CD4-positive, alpha-beta T cell treated with Interleukin-10 for 1 hour (primary cell): ENCODE measurements around the gene RAB37.

Source experiments
- DNase-seq: peaks from one replicate; pipeline ENCODE4 v3.0.0-alpha.2; 2020

The RAB37 gene, protein sequence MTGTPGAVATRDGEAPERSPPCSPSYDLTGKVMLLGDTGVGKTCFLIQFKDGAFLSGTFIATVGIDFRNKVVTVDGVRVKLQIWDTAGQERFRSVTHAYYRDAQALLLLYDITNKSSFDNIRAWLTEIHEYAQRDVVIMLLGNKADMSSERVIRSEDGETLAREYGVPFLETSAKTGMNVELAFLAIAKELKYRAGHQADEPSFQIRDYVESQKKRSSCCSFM

GRCh38 chr17:74736513-74737298 is at the start of gene RAB37:
RAB37 (plus strand) TSS chr17:74737256; CDS start chr17:74737273, 17 bp downstream.
- DNase-seq, result peak; percentile 62

DNA sequence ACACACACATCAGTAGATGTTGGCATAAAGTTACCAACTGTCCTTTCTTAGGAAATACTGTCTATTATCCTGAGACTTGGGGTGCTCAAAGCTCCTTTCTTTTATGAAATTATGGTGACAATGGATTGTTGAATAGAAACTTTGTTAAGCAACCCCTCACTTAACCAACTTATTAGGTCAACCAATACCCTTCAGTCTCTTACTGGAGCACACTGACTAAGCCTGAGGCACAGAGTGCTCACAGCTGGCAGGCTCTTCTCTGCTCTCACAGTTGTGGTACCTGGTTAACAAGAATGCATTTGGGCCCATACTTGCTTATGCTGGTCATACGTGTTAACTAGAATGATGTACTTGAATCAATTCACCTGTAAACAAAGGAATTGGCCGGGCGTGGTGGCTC is 49.2 kb upstream of the RAB37 start:
- DNase-seq, result no peak

DNA sequence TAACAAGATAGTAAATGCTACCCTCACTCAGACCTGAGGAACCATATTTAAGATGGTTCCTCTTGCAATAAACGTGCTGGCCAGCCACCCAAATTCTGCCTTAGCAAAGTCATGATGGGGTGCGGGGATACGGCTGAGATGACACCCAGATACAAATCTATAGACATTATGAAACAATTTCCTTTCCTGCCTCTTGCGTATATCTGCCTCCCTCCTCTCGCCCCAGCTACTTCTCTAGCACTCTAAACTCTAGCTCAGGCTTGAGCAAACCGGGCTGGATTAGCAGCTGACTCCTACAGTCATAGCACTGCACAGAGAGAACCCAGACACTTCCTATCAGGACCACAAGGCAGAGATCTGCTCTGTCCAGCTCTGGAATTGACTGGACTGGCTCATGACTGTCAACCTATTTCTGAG is 46.6 kb upstream of the RAB37 start:
- no peak for DNase-seq

DNA sequence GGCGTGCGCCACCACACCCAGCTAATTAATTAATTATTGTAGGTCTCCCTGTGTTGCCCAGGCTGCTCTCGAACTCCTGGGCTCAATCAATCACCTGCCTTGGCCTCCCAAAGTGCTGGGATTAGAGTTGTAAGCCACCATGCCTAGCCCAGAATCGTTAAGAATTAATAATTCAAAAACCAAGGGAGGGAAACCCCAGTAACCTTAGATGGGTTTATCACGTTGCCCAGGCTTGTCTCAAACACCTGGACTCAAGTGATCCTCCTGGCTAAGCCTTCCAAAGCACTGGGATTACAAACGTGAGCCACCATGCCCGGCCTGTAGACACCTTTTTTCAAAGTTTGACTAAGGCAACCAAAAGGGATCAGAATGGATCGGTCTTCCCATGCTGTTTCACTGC is 45.9 kb upstream of the RAB37 start:
- no peak for DNase-seq

DNA sequence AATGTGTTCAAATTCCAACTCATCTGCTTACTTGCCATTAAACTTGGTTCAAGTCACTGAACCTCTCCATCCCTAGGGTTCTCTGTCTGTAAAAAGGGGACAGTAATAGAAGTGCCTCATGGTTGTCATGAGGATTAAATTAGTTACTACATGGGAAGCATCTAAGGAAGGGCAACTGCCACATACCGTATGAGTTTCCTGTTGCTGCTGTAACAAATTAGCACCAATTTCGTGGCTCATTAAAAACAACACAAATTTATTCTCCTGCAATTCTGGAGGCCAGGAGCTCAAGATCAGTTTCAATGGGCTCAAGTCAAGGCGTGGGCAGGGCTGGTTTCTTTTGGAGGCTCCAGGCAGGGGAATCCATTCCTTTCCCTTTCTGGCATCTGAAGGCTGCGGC is 43.0 kb upstream of the RAB37 start:
- no peak for DNase-seq

- DNase-seq, result no peak
These were observed 41.4 kb upstream of the RAB37 start for GRCh38 chr17:74695629-74696028.

GRCh38 chr17:74697515-74697914 is 39.5 kb upstream of the RAB37 start:
- no peak for DNase-seq

DNA sequence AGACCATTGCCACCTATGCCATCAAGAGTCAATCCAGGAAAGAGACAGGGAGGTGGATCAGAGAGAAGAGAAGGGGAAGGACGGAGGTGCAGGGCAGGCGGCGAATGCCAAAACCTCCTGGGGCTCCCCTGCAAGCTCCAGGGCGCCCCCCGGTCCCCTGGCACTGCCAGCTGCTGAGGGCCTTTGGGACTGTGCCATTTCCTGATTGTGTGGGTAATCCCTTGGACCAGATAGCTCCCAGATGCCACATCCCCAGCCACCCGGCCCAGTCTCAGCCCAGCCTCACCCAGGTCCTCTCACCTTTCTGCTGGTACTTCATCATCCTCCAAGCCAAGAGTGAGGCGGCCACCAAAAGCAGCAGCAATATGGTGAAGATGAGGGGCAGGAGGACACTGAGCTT is 39.0 kb upstream of the RAB37 start:
- DNase-seq, result no peak

- no peak for DNase-seq
These were observed 37.8 kb upstream of the RAB37 start for GRCh38 chr17:74699236-74699635.

- no peak for DNase-seq
These were observed 34.8 kb upstream of the RAB37 start for GRCh38 chr17:74702116-74702871.

DNA sequence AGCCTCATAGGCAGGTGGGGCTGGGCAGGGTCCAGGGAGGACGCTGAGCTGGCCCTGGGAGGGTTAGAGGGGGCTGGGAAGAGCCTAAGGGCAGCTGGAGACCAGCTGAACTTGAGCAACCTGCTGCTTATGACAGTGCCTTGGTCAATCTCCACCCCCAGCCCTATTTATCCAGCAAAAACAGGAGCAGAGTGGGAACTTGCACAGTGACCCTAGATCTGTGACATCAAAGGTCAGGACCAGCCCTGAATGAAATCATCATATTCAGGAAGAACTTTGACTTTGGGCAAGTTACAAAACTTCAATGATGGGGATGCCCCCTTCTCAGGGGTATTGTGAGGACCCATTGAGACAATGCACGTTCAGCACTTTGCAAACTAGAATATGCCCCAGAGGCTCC is 33.7 kb upstream of the RAB37 start:
- DNase-seq, result no peak

DNA sequence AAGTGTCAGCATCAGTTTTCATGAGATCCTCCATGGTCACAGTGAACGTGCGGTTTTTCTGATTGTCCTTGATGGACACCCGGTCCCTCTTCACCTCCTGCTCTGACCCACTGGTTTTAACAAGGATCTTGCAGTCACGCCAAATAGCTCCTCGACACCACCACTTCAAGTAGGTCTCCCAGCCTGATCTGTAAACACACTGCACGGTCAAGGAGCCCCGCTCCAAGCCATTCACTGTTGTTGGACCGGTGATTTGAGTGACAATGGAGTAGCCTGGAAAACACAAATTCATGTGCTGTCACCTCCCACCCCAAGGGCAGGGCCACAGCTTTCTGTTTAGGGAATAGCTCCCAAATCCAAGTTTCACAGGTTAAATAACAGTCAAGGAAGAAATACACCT is 32.5 kb upstream of the RAB37 start:
- DNase-seq, result no peak

GRCh38 chr17:74711058-74711824 is 25.8 kb upstream of the RAB37 start:
- DNase-seq, result no peak

- no peak for DNase-seq
These were observed 24.8 kb upstream of the RAB37 start for GRCh38 chr17:74712301-74712700.

- no peak for DNase-seq
These were observed 24.3 kb upstream of the RAB37 start, which contains the start of gene CD300LF for GRCh38 chr17:74712756-74713155. CD300LF (minus strand) TSS chr17:74712923; CDS start chr17:74712866, 57 bp downstream.

GRCh38 chr17:74713171-74713755 is 23.8 kb upstream of the RAB37 start:
- no peak for DNase-seq

DNA sequence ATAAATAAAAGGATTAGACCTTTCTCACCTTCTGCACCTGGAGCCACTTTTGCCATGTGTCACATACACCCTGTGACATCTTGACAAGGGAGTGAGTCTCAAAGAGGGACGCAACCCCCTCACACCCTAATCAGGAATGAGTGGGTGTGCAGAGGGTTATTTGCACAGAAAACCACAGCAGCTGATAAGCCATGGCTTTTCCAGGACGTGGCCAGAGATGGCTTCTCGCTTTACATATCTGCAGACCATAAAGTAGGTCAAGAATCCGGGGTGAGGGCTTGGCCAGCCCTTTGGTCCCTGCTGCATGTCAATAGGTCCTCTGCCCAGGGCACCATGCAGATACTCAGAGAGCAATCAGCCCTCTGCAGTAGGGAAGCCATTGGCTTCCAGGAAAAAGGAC is 21.9 kb upstream of the RAB37 start:
- no peak for DNase-seq

DNA sequence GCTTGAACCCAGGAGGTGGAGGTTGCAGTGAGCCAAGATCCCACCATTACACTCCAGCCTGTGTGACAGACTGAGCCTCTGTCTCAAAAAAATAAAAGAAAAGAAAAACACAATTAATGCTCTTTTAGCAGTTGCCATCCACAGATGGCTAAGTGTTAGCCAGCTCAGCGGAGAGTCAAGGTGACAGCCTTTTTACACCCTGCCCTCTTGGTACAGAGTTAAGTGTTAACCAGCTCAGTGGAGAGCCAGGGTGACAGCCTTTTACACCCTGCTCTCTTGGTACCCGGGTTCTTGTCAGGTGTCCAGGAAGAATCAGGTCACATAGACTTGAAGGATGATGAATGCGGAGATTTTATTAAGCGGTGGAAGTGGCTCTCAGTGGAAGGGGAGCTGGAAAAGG is 16.6 kb upstream of the RAB37 start:
- DNase-seq, result no peak

DNA sequence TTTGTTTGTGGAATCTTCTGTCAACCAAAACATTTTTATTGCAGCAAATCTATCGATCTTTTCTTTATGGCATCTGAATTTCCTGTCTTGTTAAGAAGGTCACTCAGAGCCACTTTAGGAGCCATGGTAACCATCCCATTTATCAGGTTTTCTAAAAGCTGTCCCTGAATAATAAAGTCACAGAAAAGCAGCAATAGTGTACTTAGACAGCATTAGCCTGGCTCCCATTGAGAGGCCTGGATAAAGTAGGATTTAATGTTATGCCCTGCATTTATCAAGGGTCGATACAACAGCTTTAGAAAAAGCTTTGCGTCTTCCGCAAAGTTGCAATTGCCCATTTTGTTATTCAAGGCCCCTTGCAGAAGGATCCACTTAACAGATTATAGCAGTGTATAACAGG is 14.3 kb upstream of the RAB37 start:
- no peak for DNase-seq

- DNase-seq, result no peak
These were observed 13.2 kb upstream of the RAB37 start for GRCh38 chr17:74723891-74724290.

GRCh38 chr17:74725111-74725510 is 11.9 kb upstream of the RAB37 start:
- DNase-seq, result no peak

DNA sequence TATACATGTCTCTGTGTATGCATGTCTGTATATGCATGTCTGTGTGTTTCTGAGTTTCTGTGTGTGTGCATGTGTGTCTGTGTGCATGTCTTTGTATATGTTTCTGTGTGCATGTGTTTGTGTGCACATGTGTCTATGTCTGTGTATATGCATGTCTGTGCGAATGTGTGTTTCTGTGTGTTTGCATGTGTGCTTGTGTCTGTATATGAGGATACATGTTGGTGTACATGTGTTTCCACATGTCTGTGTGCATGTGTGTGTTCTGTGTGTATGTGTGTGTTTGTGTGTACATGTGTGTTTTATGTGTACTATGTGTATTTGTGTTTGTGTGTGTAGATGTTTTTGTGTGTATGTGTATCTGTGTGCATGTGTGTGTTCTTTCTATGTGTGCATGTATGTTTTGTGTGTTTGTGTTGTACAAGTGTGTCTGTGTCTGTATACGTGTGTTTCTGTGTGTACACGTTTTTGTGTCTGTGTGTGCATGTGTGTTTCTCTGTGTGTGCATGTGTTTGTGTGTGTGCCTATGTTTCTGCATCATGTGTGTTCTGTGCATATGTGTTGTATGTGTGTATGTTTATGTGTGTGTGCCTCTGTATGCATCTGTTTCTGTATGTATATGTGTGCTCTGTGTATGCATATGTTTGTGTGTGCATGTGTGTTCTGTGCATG is 8.9 kb upstream of the RAB37 start:
- DNase-seq, result no peak
